OCI-LY1 (cell line): ENCODE results near the gene SMARCC1.
"Not testable (repeated sequence)": the region's sequence is repeated elsewhere in the genome, so short reads cannot be mapped to it uniquely, and the experiment has no call there.

Experiments used
- EZH2 ChIP-seq: fragments of 200-600 bp; sonication (generic), shearing (Covaris generic); IDR thresholded peaks from 2 replicates; pipeline ENCODE4 v1.8.0; 2017; ENCODE audit warnings: borderline replicate concordance, mixed run types, mild to moderate bottlenecking, antibody characterized with exemption, low read length, moderate library complexity, mixed read lengths
- TF ChIP-seq, protein P1 (sequence below): fragments of 200-600 bp; sonication (generic), shearing (Covaris generic); IDR thresholded peaks from 2 replicates; pipeline ENCODE4 v1.5.1; 2017; ENCODE audit warnings: mild to moderate bottlenecking, antibody characterized with exemption, low read length, moderate library complexity, mixed read lengths

DNA sequence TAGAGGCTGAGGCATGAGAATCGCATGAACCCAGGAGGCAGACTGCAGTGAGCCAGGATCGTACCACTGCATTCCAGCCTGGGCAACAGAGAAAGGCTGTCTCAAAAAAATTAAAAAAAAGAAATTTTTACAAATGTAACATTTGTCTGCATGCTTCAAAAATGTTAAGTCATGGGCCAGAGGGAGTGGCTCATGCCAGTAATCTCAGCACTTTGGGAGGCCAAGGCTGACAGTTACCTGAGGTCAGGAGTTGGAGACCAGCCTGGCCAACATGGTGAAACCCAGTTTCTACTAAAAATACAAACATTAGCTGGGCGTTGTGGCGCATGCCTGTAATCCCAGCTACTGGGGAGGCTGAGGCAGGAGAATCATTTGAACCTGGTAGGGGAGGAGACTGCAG, 21.5 kb downstream of the SMARCC1 start:
- TF ChIP-seq, protein P1, sequence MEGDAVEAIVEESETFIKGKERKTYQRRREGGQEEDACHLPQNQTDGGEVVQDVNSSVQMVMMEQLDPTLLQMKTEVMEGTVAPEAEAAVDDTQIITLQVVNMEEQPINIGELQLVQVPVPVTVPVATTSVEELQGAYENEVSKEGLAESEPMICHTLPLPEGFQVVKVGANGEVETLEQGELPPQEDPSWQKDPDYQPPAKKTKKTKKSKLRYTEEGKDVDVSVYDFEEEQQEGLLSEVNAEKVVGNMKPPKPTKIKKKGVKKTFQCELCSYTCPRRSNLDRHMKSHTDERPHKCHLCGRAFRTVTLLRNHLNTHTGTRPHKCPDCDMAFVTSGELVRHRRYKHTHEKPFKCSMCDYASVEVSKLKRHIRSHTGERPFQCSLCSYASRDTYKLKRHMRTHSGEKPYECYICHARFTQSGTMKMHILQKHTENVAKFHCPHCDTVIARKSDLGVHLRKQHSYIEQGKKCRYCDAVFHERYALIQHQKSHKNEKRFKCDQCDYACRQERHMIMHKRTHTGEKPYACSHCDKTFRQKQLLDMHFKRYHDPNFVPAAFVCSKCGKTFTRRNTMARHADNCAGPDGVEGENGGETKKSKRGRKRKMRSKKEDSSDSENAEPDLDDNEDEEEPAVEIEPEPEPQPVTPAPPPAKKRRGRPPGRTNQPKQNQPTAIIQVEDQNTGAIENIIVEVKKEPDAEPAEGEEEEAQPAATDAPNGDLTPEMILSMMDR = not testable (repeated sequence)
- not testable (repeated sequence) for TF ChIP-seq EZH2
